ENCODE measurements around the gene ZDHHC14. TPM values are rescaled to one million over a fixed set of nuclear protein-coding genes. Genes with fewer than 3 reads are reported as not detected.

Gene ZDHHC14
- total and polyA plus RNA-seq, 2 of the 8 experiments (the other 6 are each of a cell fraction or from before 2014, with no cell fraction given) = 2.9 to 5.3 TPM

DNA sequence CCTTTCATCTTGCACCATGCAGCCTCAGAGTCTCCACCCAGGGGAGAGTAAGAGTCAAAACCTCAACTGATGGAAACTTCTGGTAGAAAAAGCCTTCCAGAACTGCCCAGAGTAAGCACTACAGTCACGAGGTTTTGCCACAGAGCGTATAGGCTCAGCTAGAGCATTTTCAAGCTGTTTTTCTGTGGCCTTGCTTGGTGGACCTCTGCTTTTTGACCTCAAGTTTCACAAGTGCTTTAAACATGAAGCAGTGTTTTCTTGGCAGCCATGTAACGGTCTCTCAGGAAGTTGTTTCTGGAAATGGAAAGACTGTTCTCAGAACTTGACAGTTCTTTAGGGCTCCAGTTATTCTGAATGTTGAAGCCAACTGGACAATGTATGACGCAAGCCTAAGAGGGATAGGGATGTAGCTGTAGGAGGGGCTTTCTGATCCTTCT is 146.5 kb downstream of the ZDHHC14 start:
- no peak overlapping the region for H4K8ac ChIP-seq (ENCODE audit: extremely low read depth, insufficient read depth, low read length)
- FAIRE-seq = no peak

More for the DNA sequence above, 146.5 kb downstream of the ZDHHC14 start:
- Histone ChIP-seq H3K23ac (ENCODE audit: insufficient read length) (no peak overlapping the region), H3K79me1 (ENCODE audit: low read depth, low read length) (no peaks in the 10 kb centered on the region), H3K79me2 (ENCODE audit: control insufficient read depth in 1 of 2, insufficient read depth in 2 of 2, low read length in 2 of 2) (no peaks in the 10 kb centered on the region), H4K5ac (ENCODE audit: insufficient read length, low read depth, low read length) (no peak overlapping the region), H3K4me1 (replicated peaks in 1 of 4; ENCODE audit: control insufficient read depth in 3 of 4, insufficient read depth in 4 of 4, low read length in 3 of 4) (peaks cover 8 to 18% (median 10%) of the 10 kb centered on the region in 4 experiments), H3K4me3 (ENCODE audit: extremely low read depth in 1 of 4, insufficient read depth in 2 of 4, low read depth in 3 of 4, low read length in 4 of 4) (no peak overlapping the region), H2AFZ (ENCODE audit: low read length) (no peak overlapping the region), H3K14ac (ENCODE audit: insufficient read length) (no peak overlapping the region), H2BK15ac (ENCODE audit: low read length) (peak overlapping the region; percentile 77; the same call in 1 of the 2 replicates), H3K27ac (ENCODE audit: low read depth, low read length) (no peak overlapping the region), H3K56ac (replicated peaks; ENCODE audit: insufficient read length, low read depth, low read length) (no peak overlapping the region), H3K27me3 (replicated peaks in 1 of 4; ENCODE audit: control insufficient read depth in 3 of 4, extremely low read depth in 1 of 4, insufficient read depth in 3 of 4, low read length in 3 of 4) (0 out of 7 replicates have a peak, but pooled peaks cover 0 to 2% (median 0%) of the 10 kb centered on the region in 4 experiments), H2BK5ac (ENCODE audit: low read depth, low read length) (no peak overlapping the region), H4K91ac (replicated peaks; ENCODE audit: insufficient read length, low read length) (no peak overlapping the region), H3K9ac (replicated peaks in 1 of 4; ENCODE audit: extremely low read depth in 1 of 4, low read depth in 3 of 4, low read length in 3 of 4) (no peak overlapping the region), H2AK5ac (ENCODE audit: low read depth, low read length) (no peak overlapping the region), H3K4me2 (ENCODE audit: insufficient read depth in 1 of 2, low read depth in 2 of 2, low read length in 2 of 2) (no peak overlapping the region), H3K9me3 (ENCODE audit: insufficient read depth in 2 of 2, low read depth in 1 of 2, low read length in 1 of 2) (peaks cover 0 to 2% of the 10 kb centered on the region in 2 experiments; a peak in 1 of 4 replicates), H3K18ac (ENCODE audit: extremely low read depth, low read length) (no peak overlapping the region), H3K4ac (replicated peaks; ENCODE audit: insufficient read length, low read depth, low read length) (no peak overlapping the region), H2BK12ac (ENCODE audit: low read depth, low read length) (no peak overlapping the region), H2BK20ac (ENCODE audit: low read length) (peak overlapping the region; percentile 0; the same call in 1 of the 2 replicates), H2BK120ac (replicated peaks; ENCODE audit: low read depth, low read length) (no peak overlapping the region), H3K23me2 (ENCODE audit: low read depth, low read length) (no peaks in the 10 kb centered on the region), H4K20me1 (replicated peaks in 1 of 2; ENCODE audit: control insufficient read depth in 1 of 2, insufficient read depth in 2 of 2, low read length in 2 of 2) (no peaks in the 10 kb centered on the region), H3K36me3 (ENCODE audit: control insufficient read depth in 2 of 4, insufficient read depth in 4 of 4, low read length in 3 of 4) (no peaks in the 10 kb centered on the region)
- TF ChIP-seq NRF1 (IDR thresholded peaks at IDR 0.05; ENCODE audit: low read depth, low read length) = no peak
- TF ChIP-seq RXRA (IDR thresholded peaks at IDR 0.05; ENCODE audit: insufficient read depth, low read depth, low read length) = no peak
- TF ChIP-seq FOSL1 (IDR thresholded peaks at IDR 0.05; ENCODE audit: insufficient read depth, low read depth, low read length) = no peak
- TF ChIP-seq SIX5 (IDR thresholded peaks at IDR 0.05; ENCODE audit: low read depth, low read length) = no peak
- TF ChIP-seq, protein P1, sequence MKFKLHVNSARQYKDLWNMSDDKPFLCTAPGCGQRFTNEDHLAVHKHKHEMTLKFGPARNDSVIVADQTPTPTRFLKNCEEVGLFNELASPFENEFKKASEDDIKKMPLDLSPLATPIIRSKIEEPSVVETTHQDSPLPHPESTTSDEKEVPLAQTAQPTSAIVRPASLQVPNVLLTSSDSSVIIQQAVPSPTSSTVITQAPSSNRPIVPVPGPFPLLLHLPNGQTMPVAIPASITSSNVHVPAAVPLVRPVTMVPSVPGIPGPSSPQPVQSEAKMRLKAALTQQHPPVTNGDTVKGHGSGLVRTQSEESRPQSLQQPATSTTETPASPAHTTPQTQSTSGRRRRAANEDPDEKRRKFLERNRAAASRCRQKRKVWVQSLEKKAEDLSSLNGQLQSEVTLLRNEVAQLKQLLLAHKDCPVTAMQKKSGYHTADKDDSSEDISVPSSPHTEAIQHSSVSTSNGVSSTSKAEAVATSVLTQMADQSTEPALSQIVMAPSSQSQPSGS (IDR thresholded peaks at IDR 0.05; ENCODE audit: low read length) = no peak
- TF ChIP-seq POLR2A (IDR thresholded peaks at IDR 0.05; ENCODE audit: control extremely low read depth in 1 of 2, low read depth in 2 of 2, low read length in 2 of 2) = no peak
- TF ChIP-seq SIN3A (conservative IDR thresholded peaks at IDR 0.05 in 1 of 2, IDR thresholded peaks at IDR 0.05 in 1 of 2; ENCODE audit: low read depth in 1 of 2, low read length in 2 of 2) = no peak
- TF ChIP-seq RFX5 (IDR thresholded peaks at IDR 0.05; ENCODE audit: borderline replicate concordance, low read depth, low read length) = no peak
- TF ChIP-seq ZNF274 (IDR thresholded peaks at IDR 0.05; ENCODE audit: borderline replicate concordance, extremely low read depth, low read length) = no peak
- no peak for TF ChIP-seq CTBP2 (IDR thresholded peaks at IDR 0.05; ENCODE audit: borderline replicate concordance, insufficient read depth, insufficient read length, low read length)
- TF ChIP-seq HDAC6 (IDR thresholded peaks at IDR 0.05; ENCODE audit: low read depth, low read length) = no peak
- TF ChIP-seq SP2 (IDR thresholded peaks at IDR 0.05; ENCODE audit: low read length) = no peak
- WGBS, 2 experiments (ENCODE audit: extremely low coverage in 1 of 2, insufficient coverage in 1 of 2, insufficient read length in 1 of 2, insufficient replicate concordance in 2 of 2, low coverage in 1 of 2, low lambda C conversion rate in 2 of 2, missing lambda C conversion rate in 1 of 2) = 94% methylated on average over 4 of the region's 4 CpGs; no CpG with 5 or more reads in 1 of the 2 experiments
- DNase-seq (ENCODE audit: low read depth in 1 of 2, low spot score in 2 of 2) = no peak
- ChIA-PET POLR2A (ENCODE audit: partially characterized antibody) (interaction anchor here (0.6 to 1.7 kb wide), 2 partner anchors 24 to 531 kb away, joined by 3 to 6 read pairs; no protein-coding TSS in a partner anchor), CTCF (ENCODE audit: partially characterized antibody) (interaction anchor here (0.9 to 1.2 kb wide), 3 partner anchors 19 to 70 kb away, joined by 3 to 5 read pairs (median 3); no protein-coding TSS in a partner anchor)
